HG03457 (cell line): ENCODE results near the gene DNAJC4.

ENCODE experiments used
- ATAC-seq: cut with Tn5 transposase; IDR thresholded peaks from one replicate; pipeline ENCODE4 v1.9.1; 2021; ENCODE audit warnings: moderate number of reproducible peaks; ENCODE audit not compliant: unreplicated experiment

DNAJC4 gene

DNA sequence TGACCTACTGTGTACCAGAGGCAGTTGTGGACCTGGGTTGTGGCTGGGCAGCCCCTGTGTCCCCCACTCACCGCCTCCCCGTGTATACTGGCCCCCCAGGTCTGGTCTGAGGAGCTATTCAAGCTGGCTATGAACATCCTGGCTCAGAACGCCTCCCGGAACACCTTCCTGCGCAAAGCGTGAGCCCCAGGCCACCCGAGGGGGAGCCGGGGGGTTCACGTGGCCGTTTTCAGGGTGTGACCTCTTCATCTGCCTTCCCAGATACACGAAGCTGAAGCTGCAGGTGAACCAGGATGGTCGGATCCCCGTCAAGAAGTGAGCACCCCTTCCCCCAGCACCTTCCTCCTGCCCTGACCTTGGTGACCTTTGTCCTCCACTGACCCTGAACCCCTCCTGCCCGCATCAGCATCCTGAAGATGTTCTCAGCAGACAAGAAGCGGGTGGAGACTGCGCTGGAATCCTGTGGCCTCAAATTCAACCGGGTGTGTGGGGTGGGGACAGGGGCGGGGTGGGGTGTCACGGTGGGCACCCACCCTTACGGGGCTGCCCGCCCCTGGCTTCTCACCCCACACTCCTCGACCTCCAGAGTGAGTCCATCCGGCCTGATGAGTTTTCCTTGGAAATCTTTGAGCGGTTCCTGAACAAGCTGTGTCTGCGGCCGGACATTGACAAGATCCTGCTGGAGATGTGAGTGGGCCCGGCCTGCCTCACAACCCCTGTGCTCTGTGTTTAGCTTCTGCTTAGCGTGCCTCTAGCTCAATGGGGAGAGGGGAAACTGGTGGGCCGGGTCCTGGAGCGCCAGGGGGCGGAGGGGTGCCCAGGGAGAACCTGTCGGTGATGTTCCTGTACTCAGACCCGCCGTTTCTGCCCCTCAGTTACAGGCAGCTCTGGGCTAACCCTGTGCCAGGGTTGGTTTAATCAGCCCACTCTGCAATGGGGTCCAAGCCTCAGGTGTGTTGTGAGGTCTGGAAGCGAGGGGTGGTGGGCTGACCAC lies 25.1 kb downstream of the DNAJC4 start:
- no peak for ATAC-seq

DNA sequence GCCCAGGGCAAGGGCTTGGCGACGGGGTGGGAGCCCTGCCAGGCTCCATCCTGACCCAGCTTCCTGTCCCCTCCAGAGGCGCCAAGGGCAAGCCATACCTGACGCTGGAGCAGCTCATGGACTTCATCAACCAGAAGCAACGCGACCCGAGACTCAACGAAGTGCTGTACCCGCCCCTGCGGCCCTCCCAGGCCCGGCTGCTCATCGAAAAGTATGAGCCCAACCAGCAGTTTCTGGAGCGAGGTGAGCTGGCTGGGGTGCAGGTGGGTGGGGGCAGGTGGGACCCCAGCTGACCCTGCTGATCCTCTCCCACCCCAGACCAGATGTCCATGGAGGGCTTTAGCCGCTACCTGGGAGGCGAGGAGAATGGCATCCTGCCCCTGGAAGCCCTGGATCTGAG lies 26.0 kb downstream of the DNAJC4 start:
- no peak for ATAC-seq

DNA sequence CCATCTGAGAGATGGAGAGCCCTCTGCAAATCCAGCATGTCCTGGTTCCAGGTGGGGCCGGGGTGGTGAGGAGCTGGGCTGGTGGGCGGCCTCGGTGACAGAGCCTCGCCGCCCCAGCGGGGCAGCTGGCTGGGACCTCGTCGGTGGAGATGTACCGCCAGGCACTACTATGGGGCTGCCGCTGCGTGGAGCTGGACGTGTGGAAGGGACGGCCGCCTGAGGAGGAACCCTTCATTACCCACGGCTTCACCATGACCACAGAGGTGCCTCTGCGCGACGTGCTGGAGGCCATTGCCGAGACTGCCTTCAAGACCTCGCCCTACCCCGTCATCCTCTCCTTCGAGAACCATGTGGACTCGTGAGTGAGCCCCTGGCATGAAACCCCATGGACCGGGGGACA lies 28.0 kb downstream of the DNAJC4 start:
- ATAC-seq = no peak

DNA sequence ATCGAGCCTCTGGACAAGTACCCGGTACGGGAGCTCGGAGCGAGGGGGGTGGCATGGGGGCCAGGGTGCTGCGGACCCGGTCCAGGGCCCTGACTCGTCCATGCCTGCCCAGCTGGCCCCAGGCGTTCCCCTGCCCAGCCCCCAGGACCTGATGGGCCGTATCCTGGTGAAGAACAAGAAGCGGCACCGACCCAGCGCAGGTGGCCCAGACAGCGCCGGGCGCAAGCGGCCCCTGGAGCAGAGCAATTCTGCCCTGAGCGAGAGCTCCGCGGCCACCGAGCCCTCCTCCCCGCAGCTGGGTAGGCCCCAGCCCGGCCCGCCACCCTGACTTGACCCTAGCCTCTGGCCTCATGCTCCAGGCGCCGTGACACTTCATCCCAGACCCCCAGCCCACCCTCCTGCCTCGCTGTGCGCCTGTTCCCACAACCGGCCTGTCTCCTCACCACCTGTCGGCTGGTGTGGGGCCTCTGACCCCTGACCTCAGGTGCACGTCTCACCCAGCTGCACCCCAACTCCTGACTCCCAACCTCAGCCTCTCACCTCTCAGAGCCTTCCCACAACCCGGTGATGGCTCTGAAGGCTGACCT lies 28.7 kb downstream of the DNAJC4 start:
- no peak for ATAC-seq

DNA sequence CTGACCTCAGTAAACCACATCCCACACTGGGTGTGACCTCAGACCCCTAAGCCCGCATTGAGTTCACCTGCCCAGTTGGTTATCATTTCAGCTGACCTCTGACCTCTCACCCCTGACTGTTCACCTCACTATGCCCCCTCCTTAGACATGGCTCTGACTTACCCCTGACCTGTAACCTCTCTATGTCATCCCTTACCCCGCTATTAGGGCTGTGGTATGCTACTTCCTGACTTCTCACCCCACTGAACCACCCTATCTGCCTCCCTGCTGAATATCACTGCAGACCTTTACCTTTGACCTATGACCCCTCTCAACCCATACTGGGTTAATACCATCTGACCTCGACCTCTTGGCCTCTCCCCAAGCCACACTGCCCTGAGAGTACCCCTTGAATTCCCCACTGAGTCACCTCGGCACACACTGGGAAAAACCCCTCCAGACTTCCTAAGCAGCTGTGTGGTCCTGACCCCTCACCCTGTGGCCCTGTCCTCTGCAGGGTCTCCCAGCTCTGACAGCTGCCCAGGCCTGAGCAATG lies 29.3 kb downstream of the DNAJC4 start:
- no peak for ATAC-seq

DNA sequence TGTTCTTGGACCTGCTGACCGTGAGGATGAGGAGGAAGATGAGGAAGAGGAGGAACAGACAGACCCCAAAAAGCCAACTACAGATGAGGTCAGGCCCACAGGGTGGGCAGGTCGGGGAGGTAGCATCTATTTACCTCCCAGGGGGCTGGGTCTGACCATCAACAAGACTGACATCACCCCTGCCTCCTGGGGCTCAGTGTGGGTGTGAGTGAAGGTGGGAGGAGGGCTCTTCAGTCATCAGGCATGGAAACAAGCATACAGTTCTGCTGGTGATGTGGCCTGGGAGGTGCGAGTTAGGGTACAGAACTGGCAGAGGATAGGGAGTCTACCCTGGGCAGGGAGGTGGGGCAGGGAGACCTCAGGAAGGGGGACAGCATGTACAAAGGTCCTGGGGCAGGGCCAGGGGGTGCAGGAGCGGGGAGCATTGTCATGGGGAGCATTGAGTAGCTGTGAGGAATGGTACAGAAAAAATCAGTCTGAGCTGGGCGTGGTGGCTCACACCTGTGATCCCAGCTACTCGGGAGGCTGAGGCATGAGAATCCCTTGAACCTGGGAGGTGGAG lies 29.9 kb downstream of the DNAJC4 start:
- no peak for ATAC-seq

DNA sequence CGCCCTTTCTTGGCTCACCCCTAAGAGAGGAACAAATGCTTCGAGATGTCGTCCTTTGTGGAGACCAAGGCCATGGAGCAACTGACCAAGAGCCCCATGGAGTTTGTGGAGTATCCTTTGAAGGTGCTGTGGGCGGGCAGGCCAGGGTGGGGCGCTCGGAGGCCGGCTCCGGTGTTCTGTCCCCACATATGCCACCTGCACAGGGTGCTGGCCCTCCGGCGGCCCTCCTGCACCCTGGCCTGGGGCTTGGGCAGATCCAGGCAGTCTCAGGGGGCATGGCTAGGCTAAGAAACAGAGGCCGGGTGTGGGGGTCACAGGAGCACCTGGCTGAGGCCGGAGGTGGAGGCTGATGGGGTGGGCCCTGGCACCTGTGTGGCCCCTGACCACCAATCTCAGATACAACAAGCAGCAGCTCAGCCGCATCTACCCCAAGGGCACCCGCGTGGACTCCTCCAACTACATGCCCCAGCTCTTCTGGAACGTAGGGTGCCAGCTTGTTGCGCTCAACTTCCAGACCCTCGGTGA lies 31.3 kb downstream of the DNAJC4 start:
- no peak for ATAC-seq

DNA sequence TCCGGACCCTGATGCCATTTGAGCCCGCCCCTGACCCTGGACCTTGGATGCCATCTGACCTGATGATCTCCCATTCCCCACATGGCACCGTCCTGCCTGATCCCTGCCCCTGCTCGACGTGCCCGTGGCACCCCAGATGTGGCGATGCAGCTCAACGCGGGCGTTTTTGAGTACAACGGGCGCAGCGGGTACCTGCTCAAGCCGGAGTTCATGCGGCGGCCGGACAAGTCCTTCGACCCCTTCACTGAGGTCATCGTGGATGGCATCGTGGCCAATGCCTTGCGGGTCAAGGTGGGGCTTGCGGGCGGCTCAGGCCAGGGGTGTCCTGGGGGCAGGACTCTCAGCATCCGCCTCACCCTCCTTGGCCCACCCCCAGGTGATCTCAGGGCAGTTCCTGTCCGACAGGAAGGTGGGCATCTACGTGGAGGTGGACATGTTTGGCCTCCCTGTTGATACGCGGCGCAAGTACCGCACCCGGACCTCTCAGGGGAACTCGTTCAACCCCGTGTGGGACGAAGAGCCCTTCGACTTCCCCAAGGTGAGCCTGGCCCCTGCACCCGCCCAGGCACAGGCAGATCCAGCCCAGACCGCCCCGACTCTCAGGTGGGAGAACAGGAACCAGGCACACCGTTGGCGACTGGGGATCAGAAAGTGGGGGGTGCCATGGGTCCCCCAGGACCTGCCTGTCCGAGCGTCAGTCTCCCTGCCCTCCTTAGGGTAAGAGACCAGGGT lies 32.1 kb downstream of the DNAJC4 start:
- no peak for ATAC-seq

DNA sequence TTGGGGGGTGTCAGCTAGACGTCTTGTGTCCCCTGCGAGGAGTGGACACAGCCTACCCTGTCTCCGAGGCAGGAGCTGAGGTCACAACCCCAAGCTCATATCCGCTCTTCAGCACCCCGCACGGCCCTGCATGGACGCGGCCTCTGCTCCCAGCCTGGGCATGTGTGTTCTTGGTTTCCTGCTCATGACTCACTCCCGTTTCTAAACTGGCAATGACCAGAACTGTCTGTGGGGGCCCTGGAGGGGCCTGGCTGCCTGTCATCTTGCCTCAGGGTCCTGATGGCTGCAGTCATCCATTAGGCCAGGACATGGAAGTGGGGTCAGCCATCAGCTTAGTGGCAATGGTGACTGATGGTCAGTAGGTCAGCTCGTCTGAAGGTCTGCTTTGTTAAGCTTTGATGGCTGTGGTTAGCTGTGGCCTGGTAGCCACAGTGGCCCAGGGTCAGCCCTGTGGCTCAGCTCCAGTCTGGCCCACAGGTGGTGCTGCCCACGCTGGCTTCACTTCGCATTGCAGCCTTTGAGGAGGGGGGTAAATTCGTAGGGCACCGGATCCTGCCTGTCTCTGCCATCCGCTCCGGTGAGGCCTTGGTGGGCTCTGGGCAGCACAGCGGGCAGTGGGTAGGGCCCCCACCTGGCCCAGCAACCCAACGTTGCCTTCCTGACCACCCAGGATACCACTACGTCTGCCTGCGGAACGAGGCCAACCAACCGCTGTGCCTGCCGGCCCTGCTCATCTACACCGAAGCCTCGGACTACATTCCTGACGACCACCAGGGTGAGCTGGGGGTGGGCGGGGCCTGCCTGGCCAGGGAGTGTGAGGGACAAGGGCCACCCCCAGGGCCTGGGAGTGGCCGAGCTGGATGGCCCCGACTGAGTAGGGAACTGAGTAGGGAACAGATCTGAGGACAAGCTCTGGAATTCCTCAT lies 32.9 kb downstream of the DNAJC4 start:
- ATAC-seq = no peak

DNA sequence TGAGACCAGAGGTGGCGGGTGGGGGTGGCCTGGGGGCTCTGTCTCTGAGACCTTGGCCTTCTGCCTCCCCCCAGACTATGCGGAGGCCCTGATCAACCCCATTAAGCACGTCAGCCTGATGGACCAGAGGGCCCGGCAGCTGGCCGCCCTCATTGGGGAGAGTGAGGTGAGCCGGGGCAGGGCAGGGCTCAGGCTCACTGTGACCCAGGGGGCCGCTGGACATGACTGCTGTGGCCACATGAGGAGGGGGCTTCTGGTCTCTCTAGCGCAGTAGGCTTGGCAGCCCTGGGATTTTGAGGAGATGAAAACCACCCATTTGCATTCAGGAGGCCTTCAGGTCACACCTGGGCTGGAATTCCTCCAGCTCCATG lies 33.6 kb downstream of the DNAJC4 start:
- no peak for ATAC-seq

DNA sequence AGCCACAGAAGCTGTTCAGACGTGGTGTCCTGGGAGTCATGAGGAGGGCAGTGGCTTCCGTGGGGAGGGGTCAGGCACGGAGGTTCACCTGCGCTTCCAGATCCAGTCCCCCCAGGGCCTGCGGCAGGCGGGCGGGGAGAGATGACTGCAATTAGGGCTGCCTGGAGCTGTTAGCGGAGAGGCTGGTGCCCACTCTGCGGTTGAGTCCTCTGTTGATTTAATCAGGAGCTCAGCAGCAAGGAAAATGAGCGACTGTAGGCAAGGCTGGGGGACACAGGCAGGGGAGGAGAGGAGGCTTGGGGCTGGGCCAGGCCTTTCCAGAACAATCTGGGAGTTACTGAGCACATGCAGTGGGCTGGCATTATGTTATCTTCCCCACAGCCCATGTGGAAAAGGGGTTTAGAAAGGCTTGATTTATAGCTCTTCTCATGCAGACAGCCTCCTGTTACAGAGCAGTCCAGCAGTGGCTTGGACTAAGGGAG lies 34.1 kb downstream of the DNAJC4 start:
- no peak for ATAC-seq

DNA sequence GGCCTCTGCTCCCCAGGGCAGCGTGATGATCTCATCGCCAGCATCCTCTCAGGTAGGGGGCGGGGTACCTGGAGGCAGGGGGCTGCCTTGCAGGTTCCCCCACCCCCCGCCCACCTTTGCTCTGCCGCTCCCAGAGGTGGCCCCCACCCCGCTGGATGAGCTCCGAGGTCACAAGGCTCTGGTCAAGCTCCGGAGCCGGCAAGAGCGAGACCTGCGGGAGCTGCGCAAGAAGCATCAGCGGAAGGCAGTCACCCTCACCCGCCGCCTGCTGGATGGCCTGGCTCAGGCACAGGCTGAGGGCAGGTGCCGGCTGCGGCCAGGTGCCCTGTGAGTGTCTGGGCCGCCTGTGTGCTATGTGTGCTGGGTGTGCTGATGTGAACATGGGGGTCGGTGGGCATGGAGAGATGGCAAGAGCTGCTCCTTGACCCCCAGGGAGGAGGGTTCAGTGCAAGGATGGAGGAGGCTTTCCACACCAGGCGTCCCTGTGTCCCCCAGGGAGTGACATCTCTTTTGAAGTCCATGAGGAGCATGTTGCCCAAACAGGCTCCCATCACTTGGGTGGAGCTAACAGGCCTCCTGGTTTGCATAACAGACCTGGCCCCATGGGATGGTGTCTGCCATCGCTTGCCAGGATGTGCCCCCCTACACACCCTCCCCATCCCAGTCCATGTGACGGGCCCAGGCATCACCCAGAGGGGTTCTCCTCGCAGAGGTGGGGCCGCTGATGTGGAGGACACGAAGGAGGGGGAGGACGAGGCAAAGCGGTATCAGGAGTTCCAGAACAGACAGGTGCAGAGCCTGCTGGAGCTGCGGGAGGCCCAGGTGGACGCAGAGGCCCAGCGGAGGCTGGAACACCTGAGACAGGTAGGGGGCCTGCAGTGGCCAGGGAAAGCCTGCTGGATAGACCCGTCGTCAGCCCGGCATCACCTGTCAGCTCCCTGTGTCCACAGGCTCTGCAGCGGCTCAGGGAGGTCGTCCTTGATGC lies 35.1 kb downstream of the DNAJC4 start:
- no peak for ATAC-seq

DNA sequence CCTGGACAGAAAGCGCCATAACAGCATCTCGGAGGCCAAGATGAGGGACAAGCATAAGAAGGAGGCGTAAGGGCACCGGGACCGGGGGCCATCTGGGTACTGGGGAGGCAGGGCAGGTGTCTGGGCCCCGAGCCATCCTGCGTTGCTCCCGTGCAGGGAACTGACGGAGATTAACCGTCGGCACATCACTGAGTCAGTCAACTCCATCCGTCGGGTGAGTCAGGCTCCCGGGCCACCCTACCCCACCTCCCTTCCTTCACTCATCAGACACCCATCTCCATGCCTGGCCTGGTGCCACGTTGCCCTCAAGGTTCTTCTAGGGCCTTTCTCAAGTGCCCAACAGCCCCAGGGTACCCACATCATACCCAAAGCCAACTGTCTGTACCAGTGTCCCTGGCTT lies 36.0 kb downstream of the DNAJC4 start:
- no peak for ATAC-seq

DNA sequence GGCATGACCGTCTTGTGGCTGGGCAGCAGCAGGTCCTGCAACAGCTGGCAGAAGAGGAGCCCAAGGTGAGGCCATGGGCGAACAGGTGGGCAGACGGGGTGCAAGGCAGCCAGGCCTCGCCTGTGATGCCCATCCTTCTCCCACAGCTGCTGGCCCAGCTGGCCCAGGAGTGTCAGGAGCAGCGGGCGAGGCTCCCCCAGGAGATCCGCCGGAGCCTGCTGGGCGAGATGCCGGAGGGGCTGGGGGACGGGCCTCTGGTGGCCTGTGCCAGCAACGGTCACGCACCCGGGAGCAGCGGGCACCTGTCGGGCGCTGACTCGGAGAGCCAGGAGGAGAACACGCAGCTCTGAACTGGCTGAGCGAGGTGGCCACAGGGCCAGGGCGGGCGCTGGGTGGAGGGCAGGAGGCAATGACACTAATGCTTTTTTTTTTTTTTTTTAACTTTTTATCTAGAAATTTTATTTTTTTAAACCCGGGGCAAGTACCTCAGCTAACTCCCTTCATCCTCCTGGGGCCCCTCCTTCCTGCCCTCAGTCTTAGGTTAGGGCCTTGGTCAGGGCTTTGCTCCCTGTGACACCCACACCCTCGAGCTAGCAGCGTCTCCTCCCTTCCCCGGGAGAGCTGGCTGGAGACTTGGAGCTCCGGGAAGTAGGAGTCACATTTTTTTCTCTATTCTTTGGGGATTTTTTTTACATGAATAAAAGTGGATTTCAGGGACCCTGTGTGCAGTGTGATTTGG lies 37.0 kb downstream of the DNAJC4 start:
- ATAC-seq = no peak

DNA sequence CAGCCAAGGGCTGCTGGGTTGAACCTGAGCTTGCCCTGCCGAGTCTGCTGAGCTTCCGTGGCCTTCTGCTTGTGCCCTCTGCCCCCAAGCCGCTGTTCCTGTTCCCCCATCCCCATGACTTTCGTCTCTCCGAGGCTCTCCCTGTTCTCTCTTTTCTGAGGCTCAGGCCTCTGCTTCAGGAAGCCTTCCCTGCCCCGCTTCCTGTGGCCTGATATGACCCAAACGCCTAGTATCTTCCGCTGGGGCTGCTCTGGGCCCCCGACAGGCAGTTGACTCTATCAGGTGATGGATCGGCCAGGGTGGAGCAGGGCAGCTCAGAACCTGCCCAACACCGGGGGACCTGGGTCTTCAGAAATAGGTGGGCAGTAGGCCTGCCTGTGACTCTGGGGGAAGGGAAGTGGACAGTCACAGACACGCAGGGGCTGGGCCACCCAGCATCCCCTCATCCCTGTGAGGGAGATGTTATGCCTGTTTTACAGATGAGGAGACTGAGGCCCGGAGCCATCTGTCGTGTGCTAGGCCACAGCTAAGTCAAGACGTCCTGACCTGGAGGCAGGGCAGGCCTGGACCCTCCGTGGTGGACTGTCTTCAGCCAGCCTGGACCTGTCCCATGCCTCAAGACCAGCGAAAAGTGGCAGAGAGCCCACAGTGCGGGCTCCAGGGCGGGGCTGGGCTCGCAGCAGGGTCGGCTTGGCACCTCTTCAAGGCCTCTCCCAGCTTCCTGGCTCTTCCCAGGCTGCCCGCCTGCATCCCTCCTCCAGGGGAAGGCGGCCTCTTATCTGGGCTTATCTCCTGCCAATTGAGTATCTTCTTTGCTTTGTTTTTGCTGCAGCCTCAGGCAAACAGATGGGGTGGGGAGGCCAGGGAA lies 37.9 kb downstream of the DNAJC4 start:
- ATAC-seq = no peak

DNA sequence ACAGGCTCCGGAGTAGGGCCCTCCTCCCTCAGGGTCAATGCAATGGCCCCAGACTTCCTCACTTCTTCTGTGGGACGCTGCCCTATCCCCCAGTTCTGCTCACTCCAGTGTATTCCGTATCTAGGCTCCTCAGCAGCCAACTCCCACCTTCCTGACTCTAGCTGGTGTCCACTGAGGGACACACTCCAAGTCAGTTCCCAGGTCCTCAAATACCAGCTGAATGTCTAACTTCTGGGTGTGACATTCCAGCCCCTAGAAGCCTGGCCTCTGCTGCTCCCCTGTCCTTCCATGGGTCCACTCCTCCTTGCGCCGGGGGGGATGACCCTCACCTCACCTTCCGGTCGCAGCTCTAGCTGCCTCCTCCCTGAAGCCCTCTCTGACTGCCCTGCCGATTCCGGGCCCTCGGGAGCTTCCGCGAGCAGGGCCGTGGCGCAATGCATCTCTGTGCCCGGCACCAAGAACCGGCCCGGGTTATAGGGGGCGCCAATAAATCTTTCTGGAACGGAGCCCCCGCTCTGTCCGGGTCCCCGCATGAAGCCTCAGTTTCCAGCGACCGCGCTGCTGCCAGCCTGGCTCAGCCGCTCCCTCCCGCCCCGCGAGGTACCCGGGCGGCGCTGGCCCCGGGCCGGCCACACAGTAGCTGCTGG lies 38.7 kb downstream of the DNAJC4 start:
- ATAC-seq = peak; percentile 7
